ENCODE results near the gene PSMA2.
"Not testable (repeated sequence)": the region's sequence is repeated elsewhere in the genome, so short reads cannot be mapped to it uniquely, and the experiment has no call there.

PSMA2 gene

GRCh38 chr7:42907316-42907715 lies 24.7 kb downstream of the PSMA2 start:
- DNase-seq (ENCODE audit: low read depth in 2 of 2, low spot score in 1 of 2), result no peak

- DNase-seq (ENCODE audit: low read depth in 2 of 2, low spot score in 1 of 2), result no peak
These were observed 25.8 kb downstream of the PSMA2 start for GRCh38 chr7:42906181-42906580.

- no peak for DNase-seq (ENCODE audit: low read depth in 2 of 2, low spot score in 1 of 2)
These were observed 29.6 kb downstream of the PSMA2 start for GRCh38 chr7:42902331-42902730.

- DNase-seq (ENCODE audit: low read depth in 2 of 2, low spot score in 1 of 2), result no peak
These were observed 31.1 kb downstream of the PSMA2 start for GRCh38 chr7:42900842-42901241.

GRCh38 chr7:42893346-42894240 lies 38.4 kb downstream of the PSMA2 start:
- DNase-seq (ENCODE audit: low read depth in 2 of 2, low spot score in 1 of 2), result no peak

- no peak for DNase-seq (ENCODE audit: low read depth in 2 of 2, low spot score in 1 of 2)
These were observed 45.0 kb downstream of the PSMA2 start for GRCh38 chr7:42886893-42887505.

- DNase-seq (ENCODE audit: low read depth in 2 of 2, low spot score in 1 of 2), result no peak
These were observed 45.8 kb downstream of the PSMA2 start for GRCh38 chr7:42886129-42886528.

- not testable (repeated sequence) for DNase-seq (ENCODE audit: low read depth in 2 of 2, low spot score in 1 of 2)
These were observed 46.8 kb downstream of the PSMA2 start for GRCh38 chr7:42885183-42885582.

GRCh38 chr7:42883950-42884349 lies 48.0 kb downstream of the PSMA2 start:
- no peak for DNase-seq (ENCODE audit: low read depth in 2 of 2, low spot score in 1 of 2)

GRCh38 chr7:42880392-42880791 lies 51.6 kb downstream of the PSMA2 start:
- DNase-seq (ENCODE audit: low read depth in 2 of 2, low spot score in 1 of 2), result no peak

- no peak for DNase-seq (ENCODE audit: low read depth in 2 of 2, low spot score in 1 of 2)
These were observed 53.7 kb downstream of the PSMA2 start for GRCh38 chr7:42878303-42878702.

GRCh38 chr7:42877862-42878261 lies 54.1 kb downstream of the PSMA2 start:
- DNase-seq (ENCODE audit: low read depth in 2 of 2, low spot score in 1 of 2), result no peak

GRCh38 chr7:42876182-42877068 lies 55.5 kb downstream of the PSMA2 start:
- DNase-seq (ENCODE audit: low read depth in 2 of 2, low spot score in 1 of 2), result no peak

- no peak for DNase-seq (ENCODE audit: low read depth in 2 of 2, low spot score in 1 of 2)
These were observed 62.6 kb downstream of the PSMA2 start for GRCh38 chr7:42869131-42870020.

- DNase-seq (ENCODE audit: low read depth in 2 of 2, low spot score in 1 of 2), result no peak
These were observed 63.5 kb downstream of the PSMA2 start for GRCh38 chr7:42868480-42868879.

All from stimulated activated CD8-positive, alpha-beta memory T cell treated with anti-CD3 and anti-CD28 coated beads, Interleukin-4, amount 100 ng/mL, for 1 hour (primary cell).